MM.1S (cell line): ENCODE measurements around the gene SYTL2.

ENCODE experiments used
- EZH2 ChIP-seq: fragments of 300-600 bp; sonication (generic); optimal IDR thresholded peaks from 2 replicates; pipeline ENCODE3; 2017; ENCODE audit warnings: low read depth, mild to moderate bottlenecking, antibody characterized with exemption, low read length, mixed read lengths
- EZH2phosphoT487 ChIP-seq: fragments of 300-600 bp; sonication (generic); IDR thresholded peaks from 2 replicates; pipeline ENCODE4 v1.6.1; 2018; ENCODE audit warnings: antibody characterized with exemption, low read length
- TF ChIP-seq, protein P1 (sequence below): fragments of 300-600 bp; sonication (generic); IDR thresholded peaks from 2 replicates; pipeline ENCODE4 v1.5.1; 2016; ENCODE audit warnings: antibody characterized with exemption, low read length, mixed read lengths

GRCh38 chr11:85759915-85760314, 51.0 kb downstream of the SYTL2 start:
- TF ChIP-seq, protein P1, sequence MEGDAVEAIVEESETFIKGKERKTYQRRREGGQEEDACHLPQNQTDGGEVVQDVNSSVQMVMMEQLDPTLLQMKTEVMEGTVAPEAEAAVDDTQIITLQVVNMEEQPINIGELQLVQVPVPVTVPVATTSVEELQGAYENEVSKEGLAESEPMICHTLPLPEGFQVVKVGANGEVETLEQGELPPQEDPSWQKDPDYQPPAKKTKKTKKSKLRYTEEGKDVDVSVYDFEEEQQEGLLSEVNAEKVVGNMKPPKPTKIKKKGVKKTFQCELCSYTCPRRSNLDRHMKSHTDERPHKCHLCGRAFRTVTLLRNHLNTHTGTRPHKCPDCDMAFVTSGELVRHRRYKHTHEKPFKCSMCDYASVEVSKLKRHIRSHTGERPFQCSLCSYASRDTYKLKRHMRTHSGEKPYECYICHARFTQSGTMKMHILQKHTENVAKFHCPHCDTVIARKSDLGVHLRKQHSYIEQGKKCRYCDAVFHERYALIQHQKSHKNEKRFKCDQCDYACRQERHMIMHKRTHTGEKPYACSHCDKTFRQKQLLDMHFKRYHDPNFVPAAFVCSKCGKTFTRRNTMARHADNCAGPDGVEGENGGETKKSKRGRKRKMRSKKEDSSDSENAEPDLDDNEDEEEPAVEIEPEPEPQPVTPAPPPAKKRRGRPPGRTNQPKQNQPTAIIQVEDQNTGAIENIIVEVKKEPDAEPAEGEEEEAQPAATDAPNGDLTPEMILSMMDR, result no peak
- TF ChIP-seq EZH2, result no peak
- TF ChIP-seq EZH2phosphoT487, result no peak
